Measurements from ENCODE around the gene MANBA.
A peak's percentile ranks its signal among the peaks of the same experiment; 100 is the strongest.
"Not testable (repeated sequence)": the region's sequence is repeated elsewhere in the genome, so short reads cannot be mapped to it uniquely, and the experiment has no call there.

The MANBA gene

GRCh38 chr4:102620697-102621497, 139.9 kb downstream of the MANBA start:
- peak; percentile 84 for DNase-seq (ENCODE audit: low spot score)

- DNase-seq (ENCODE audit: low spot score) = peak; percentile 10
These were observed 140.8 kb downstream of the MANBA start for GRCh38 chr4:102619776-102620631.

DNA sequence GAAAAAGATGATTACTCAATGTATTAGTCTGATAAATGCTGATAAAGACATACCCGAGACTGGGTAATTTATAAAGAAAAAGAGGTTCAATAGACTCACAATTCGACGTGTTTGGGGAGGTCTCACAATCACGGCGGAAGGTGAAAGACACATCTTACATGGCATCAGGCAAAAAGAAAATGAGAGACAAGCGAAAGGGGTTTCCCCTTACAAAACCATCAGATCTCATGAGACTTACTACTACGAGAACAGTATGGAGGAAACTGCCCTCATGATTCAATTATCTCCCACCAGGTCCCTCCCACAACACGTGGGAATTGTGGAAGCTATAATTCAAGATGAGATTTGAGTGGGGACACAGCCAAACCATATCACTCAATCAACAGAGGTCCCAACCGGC, 141.7 kb downstream of the MANBA start:
- not testable (repeated sequence) for DNase-seq (ENCODE audit: low spot score)

DNA sequence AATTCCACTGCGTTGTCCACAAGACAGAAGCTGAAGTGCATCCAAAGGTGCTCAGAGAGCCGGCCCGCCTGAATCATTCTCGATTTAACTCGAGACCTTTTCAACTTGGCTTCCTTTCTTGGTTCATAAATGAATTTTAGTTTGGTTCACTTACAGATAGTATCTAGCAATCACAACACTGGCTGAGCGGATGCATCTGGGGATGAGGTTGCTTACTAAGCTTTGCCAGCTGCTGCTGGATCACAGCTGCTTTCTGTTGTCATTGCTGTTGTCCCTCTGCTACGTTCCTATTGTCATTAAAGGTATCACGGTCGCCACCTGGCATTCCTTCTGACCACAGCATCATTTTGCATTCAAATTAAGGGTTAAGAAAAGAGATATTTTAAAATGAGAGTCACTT, 144.1 kb downstream of the MANBA start:
- no peak for DNase-seq (ENCODE audit: low spot score)

DNA sequence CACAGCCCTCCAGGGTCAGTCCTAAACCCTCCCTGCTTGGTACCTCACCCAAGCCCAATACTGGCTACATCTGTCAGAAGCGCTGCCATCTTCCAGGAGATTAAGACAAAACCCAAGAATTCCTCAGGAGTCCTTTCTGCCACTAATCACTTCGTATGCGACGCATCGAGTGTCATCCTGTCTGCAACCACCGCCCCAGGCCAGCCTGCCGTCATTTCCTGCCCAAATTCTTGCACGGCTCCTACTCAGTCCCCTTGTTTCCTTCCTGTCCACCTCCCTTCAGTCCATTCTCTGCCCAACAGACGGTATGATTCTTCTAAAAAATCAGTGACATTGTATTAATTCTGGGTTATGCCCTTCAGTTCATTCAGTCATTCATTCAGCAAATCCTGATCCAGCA, 146.0 kb downstream of the MANBA start:
- DNase-seq (ENCODE audit: low spot score) = no peak

GRCh38 chr4:102612824-102613366, 147.9 kb downstream of the MANBA start:
- no peak for DNase-seq (ENCODE audit: low spot score)

DNA sequence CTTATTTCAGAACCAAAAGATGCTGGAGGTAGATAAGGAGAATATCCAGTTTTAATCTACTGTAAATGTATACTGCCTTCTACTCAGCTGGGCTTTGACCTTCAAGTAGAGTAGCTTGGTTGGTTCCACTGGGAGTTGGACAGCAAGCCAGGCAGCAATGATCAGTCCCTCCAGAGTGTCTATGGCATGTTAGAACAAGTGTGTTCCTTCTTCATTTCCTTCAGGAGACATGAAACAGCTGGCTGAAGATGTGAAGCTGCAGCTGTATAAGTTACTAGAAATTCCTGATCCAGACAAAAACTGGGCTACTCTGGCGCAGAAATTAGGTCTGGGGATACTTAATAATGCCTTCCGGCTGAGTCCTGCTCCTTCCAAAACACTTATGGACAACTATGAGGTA, 148.6 kb downstream of the MANBA start:
- no peak for DNase-seq (ENCODE audit: low spot score)

GRCh38 chr4:102610476-102610875, 150.3 kb downstream of the MANBA start:
- peak; percentile 75 for DNase-seq (ENCODE audit: low spot score)

DNA sequence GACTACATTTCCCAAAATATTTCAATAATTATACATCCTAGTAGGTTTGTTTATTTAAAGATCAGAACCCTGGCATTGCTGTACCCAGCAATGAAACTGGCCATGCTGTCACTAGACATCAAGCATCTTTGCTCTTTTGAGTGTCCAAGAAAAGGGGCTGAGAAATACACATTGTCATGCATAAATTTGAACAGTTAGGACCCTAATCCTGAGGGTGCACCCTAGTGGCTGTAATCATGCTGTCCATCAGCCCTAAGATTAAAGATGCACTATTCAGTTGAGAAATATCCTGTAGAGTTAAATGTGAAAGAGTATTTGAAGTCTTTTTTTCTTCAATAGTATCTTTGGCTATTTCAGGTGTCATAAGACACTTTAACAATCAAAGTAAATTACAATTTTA, 150.8 kb downstream of the MANBA start:
- DNase-seq (ENCODE audit: low spot score) = peak; percentile 9

DNA sequence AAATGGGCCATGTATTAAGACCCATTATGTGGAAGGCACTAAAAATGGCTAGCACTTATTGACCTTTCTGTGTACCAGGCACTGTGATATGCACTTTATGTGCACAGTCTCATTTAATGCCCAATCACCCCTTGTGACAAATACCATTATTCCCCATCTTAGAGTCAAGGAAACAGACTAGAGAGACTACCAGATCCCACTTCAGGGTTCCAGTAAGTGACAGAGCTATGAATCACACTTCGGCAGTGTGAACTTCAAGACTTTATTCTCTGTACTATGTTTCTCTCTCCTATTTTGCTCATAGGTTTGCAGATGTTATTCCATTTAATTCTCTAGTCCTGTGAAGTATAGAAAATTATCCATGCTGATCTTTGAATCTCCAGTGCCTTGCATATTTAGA, 152.6 kb downstream of the MANBA start:
- DNase-seq (ENCODE audit: low spot score) = no peak

DNA sequence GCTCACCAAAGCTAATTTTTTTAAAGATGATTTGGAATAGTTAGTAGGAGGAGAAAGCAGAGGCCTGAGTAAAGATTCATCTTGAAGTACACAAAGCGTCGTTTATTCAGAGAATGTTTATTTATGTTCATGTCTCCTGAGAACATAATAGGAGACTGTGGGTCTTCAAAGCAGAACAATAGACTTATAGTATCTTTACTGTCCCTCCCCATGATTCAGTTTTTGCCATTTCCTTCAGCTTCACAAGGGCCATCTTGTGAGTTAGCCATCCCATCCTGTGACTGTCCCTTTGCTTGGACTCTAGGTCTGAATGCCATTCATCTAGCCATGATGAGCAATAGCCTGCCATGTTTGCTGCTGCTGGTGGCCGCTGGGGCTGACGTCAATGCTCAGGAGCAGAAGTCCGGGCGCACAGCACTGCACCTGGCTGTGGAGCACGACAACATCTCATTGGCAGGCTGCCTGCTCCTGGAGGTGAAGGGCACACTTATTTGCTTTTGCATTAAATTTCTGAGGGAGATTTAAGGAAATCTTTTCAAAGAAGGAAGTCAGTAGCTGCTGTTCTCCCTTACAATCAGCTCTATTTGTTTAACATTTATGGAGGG, 153.8 kb downstream of the MANBA start:
- DNase-seq (ENCODE audit: low spot score) = no peak

DNA sequence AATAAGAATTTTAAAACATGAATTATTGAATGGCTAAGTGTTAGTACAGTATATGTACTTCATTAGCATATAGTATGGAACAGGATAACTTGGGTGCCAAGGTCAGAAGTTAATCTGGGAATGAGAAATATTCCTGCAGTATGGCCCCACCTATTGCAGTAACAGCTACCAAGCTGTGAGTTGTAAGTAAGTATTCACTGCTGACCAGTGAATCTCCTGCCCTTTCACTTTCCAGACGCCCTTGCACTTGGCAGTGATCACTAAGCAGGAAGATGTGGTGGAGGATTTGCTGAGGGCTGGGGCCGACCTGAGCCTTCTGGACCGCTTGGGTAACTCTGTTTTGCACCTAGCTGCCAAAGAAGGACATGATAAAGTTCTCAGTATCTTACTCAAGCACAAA, 154.5 kb downstream of the MANBA start:
- DNase-seq (ENCODE audit: low spot score) = no peak

GRCh38 chr4:102604222-102604940, 156.4 kb downstream of the MANBA start:
- no peak for DNase-seq (ENCODE audit: low spot score)

DNA sequence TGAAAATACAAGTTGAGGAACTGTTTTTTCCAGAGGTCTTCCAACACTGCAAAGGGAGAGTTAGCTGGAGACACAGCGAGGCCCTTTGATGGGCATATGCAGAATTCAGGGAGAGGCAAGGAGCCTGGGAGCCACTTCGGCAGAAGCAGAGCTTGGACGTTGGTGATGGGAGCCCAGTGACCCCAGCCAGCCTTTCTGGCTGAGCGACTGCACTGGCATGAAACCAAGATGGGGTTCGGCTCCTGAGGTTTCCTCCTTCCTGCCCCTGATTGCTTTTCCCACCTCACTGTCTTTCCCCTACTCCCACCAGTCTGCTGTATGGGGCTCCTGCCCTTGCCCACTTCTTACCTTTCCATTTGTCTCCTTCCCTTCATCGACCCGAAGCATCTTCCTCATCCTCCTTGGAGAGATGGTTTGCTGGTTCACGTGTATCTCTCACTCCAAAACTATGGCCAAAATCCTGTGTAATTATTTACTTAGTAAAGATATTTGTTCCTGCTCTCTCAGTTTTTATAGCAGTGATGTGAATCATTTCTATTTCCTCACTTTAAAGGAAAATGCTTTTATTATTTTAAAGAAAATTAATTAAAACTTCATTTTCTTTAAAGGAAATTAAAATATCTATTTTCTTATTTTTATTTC, 159.1 kb downstream of the MANBA start:
- no peak for DNase-seq (ENCODE audit: low spot score)

GRCh38 chr4:102600689-102601088, 160.1 kb downstream of the MANBA start:
- DNase-seq (ENCODE audit: low spot score) = no peak

- no peak for DNase-seq (ENCODE audit: low spot score)
These were observed 160.9 kb downstream of the MANBA start for GRCh38 chr4:102599886-102600285.

- DNase-seq (ENCODE audit: low spot score) = no peak
These were observed 161.3 kb downstream of the MANBA start for GRCh38 chr4:102599455-102599854.

GRCh38 chr4:102598762-102599374, 161.9 kb downstream of the MANBA start:
- DNase-seq (ENCODE audit: low spot score) = no peak

GRCh38 chr4:102598086-102598761, 162.5 kb downstream of the MANBA start:
- DNase-seq (ENCODE audit: low spot score) = no peak

GRCh38 chr4:102596532-102596931, 164.2 kb downstream of the MANBA start:
- no peak for DNase-seq (ENCODE audit: low spot score)
